Suprapubic skin (tissue), 4 donors: Measurements from ENCODE around the gene THUMPD3.

Source experiments
- CTCF ChIP-seq, 2 donors: fragments of 200-600 bp in 1 of 2; fragments of 450-650 bp in 1 of 2; sonication (generic) in 1 of 2; IDR thresholded peaks; one replicate each; pipeline ENCODE4 v1.5.1; 2016 to 2019; ENCODE audit warnings: antibody characterized with exemption in 2 of 2, mild to moderate bottlenecking in 1 of 2, moderate library complexity in 1 of 2
- EP300 ChIP-seq: sonication (generic); formaldehyde crosslinking; IDR thresholded peaks from one replicate; pipeline ENCODE4 v1.6.1; 2017; ENCODE audit warnings: antibody characterized with exemption
- POLR2A ChIP-seq, 2 donors: fragments of 450-650 bp; IDR thresholded peaks; one replicate each; pipeline ENCODE4 v1.6.1; 2017; ENCODE audit warnings: antibody characterized with exemption in 2 of 2, mild to moderate bottlenecking in 2 of 2, moderate library complexity in 2 of 2
- POLR2AphosphoS5 ChIP-seq, 3 donors: sonication (generic); formaldehyde crosslinking; IDR thresholded peaks; one replicate each; pipeline ENCODE4 v1.6.1; 2017; ENCODE audit warnings: antibody characterized with exemption in 3 of 3

GRCh38 chr3:9390265-9390888, 27.5 kb downstream of the THUMPD3 start:
- TF ChIP-seq CTCF (IDR thresholded peaks at IDR 0.05) (no peak), POLR2A (IDR thresholded peaks at IDR 0.05) (no peak), POLR2AphosphoS5 (IDR thresholded peaks at IDR 0.05) (no peak), EP300 (no peak)
